NCI-H510A (cell line): ENCODE results near the gene KCTD11.
"Not testable (repeated sequence)": the region's sequence is repeated elsewhere in the genome, so short reads cannot be mapped to it uniquely, and the experiment has no call there.

Experiments used
- DNase-seq: peaks from one replicate; lab custom pipeline; 2025; lab: John Stamatoyannopoulos, UW

The KCTD11 gene

GRCh38 chr17:7346761-7347614 is 5.0 kb upstream of the KCTD11 start:
- DNase-seq: no peak

- no peak for DNase-seq
Observed at GRCh38 chr17:7347630-7348477, 4.1 kb upstream of the KCTD11 start.

- DNase-seq: no peak
Observed at GRCh38 chr17:7348478-7349242, 3.3 kb upstream of the KCTD11 start.

GRCh38 chr17:7352503-7352889 is 534 bp downstream of the KCTD11 start:
- DNase-seq: no peak

GRCh38 chr17:7352910-7353635 is 1.1 kb downstream of the KCTD11 start:
- DNase-seq: no peak

- DNase-seq: no peak
Observed at GRCh38 chr17:7354262-7354843, 2.4 kb downstream of the KCTD11 start.

GRCh38 chr17:7355053-7355452 is 3.1 kb downstream of the KCTD11 start, which contains the start of gene TMEM95:
TMEM95 (plus strand) TSS chr17:7355156; CDS start chr17:7355205, 49 bp downstream.
- no peak for DNase-seq

- no peak for DNase-seq
Observed at GRCh38 chr17:7355573-7355972, 3.6 kb downstream of the KCTD11 start.

GRCh38 chr17:7356072-7356549 is 4.1 kb downstream of the KCTD11 start:
- peak; percentile 69 for DNase-seq

- no peak for DNase-seq
Observed at GRCh38 chr17:7356756-7357155, 4.8 kb downstream of the KCTD11 start.

GRCh38 chr17:7357381-7357780 is 5.4 kb downstream of the KCTD11 start:
- no peak for DNase-seq

- no peak for DNase-seq
Observed at GRCh38 chr17:7361906-7362305, 9.9 kb downstream of the KCTD11 start.

GRCh38 chr17:7363311-7363710 is 11.3 kb downstream of the KCTD11 start:
- no peak for DNase-seq

- not testable (repeated sequence) for DNase-seq
Observed at GRCh38 chr17:7365963-7366362, 14.0 kb downstream of the KCTD11 start.

- DNase-seq: no peak
Observed at GRCh38 chr17:7367083-7367482, 15.1 kb downstream of the KCTD11 start.

GRCh38 chr17:7367918-7368598 is 16.1 kb downstream of the KCTD11 start:
- no peak for DNase-seq

GRCh38 chr17:7368599-7368994 is 16.6 kb downstream of the KCTD11 start:
- DNase-seq: not testable (repeated sequence)

GRCh38 chr17:7369825-7370224 is 17.9 kb downstream of the KCTD11 start:
- DNase-seq: no peak

- DNase-seq: no peak
Observed at GRCh38 chr17:7370853-7371252, 18.9 kb downstream of the KCTD11 start.

- no peak for DNase-seq
Observed at GRCh38 chr17:7374353-7374752, 22.4 kb downstream of the KCTD11 start.
